SK-N-MC (cell line): Measurements from ENCODE around the gene ATMIN.

ENCODE experiments used
- EZH2 ChIP-seq: fragments of 200-600 bp; sonication (generic); IDR thresholded peaks from one replicate; pipeline ENCODE4 v1.6.1; 2017; ENCODE audit warnings: antibody characterized with exemption
- POLR2AphosphoS5 ChIP-seq: IDR thresholded peaks from 2 replicates; pipeline ENCODE4 v1.6.1; 2012; ENCODE audit warnings: mild to moderate bottlenecking, low read depth, low read length, borderline replicate concordance

DNA sequence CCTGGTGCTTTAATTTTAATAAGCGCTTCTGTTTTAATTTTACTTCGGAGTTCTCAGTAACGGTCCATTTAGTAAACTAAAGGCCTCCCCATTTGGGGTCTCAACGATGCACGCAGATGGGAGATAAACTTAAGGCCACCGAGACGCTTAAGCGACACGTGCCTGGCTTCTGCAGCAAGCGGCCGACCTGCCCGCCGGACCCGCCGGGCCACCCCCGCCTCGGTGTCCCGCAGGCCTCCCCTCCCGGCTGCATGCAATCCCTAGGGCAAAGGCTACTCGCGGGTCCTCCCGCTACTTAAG is 60.0 kb downstream of the ATMIN start:
- TF ChIP-seq POLR2AphosphoS5: no peak
- TF ChIP-seq EZH2: no peak
